ENCODE measurements around the gene PCDHGA9.
"Not testable (repeated sequence)": the region's sequence is repeated elsewhere in the genome, so short reads cannot be mapped to it uniquely, and the experiment has no call there.

Gene PCDHGA9

GRCh38 chr5:141431286-141431685, 28.7 kb downstream of the PCDHGA9 start:
- Histone ChIP-seq H3K9ac (ENCODE audit: low read length) (no peak overlapping the region), H3K27ac (ENCODE audit: low read depth, low read length) (no peak overlapping the region), H3K9me3 (ENCODE audit: insufficient read depth, low read length) (peaks cover 11% of the 10 kb centered on the region; the same call in 1 of the 2 replicates), H3K4me3 (ENCODE audit: insufficient read depth, low read length, poor library complexity, severe bottlenecking) (no peak overlapping the region), H3K27me3 (ENCODE audit: low read length) (no peaks in the 10 kb centered on the region), H2AFZ (ENCODE audit: low read depth, low read length, severe bottlenecking) (no peak overlapping the region), H3K36me3 (ENCODE audit: low read length) (no peaks in the 10 kb centered on the region; the same call in 1 of the 2 replicates), H3K79me2 (ENCODE audit: insufficient read depth, low read length) (no peaks in the 10 kb centered on the region), H4K20me1 (ENCODE audit: low read depth, low read length) (no peaks in the 10 kb centered on the region), H3K4me2 (ENCODE audit: low read depth, low read length, poor library complexity, severe bottlenecking) (no peak overlapping the region), H3F3A (ENCODE audit: insufficient read depth) (no peaks in the 10 kb centered on the region), H3K9me2 (replicated peaks; ENCODE audit: insufficient read depth, low read length) (no peaks in the 10 kb centered on the region)
- TF ChIP-seq EZH2phosphoT487 (conservative IDR thresholded peaks at IDR 0.05; ENCODE audit: low read length): no peak
- TF ChIP-seq CTCF (IDR thresholded peaks at IDR 0.05; ENCODE audit: insufficient read depth, low read length, poor library complexity, severe bottlenecking): no peak

GRCh38 chr5:141432308-141432707, 29.7 kb downstream of the PCDHGA9 start:
- not testable (repeated sequence) for H3K79me2 ChIP-seq (ENCODE audit: insufficient read depth, low read length); H3K4me2 ChIP-seq (ENCODE audit: low read depth, low read length, poor library complexity, severe bottlenecking); H2AFZ ChIP-seq (ENCODE audit: low read depth, low read length, severe bottlenecking); H3K36me3 ChIP-seq (ENCODE audit: low read length); H3K27ac ChIP-seq (ENCODE audit: low read depth, low read length); H3K27me3 ChIP-seq (ENCODE audit: low read length); H3F3A ChIP-seq (ENCODE audit: insufficient read depth); H3K9me3 ChIP-seq (ENCODE audit: insufficient read depth, low read length); H3K4me3 ChIP-seq (ENCODE audit: insufficient read depth, low read length, poor library complexity, severe bottlenecking); H3K9ac ChIP-seq (ENCODE audit: low read length); H3K9me2 ChIP-seq (replicated peaks; ENCODE audit: insufficient read depth, low read length); H4K20me1 ChIP-seq (ENCODE audit: low read depth, low read length)

- not testable (repeated sequence) for H3K9me2 ChIP-seq (replicated peaks; ENCODE audit: insufficient read depth, low read length); H3K36me3 ChIP-seq (ENCODE audit: low read length); H3K9me3 ChIP-seq (ENCODE audit: insufficient read depth, low read length); H3K79me2 ChIP-seq (ENCODE audit: insufficient read depth, low read length); H3K4me3 ChIP-seq (ENCODE audit: insufficient read depth, low read length, poor library complexity, severe bottlenecking); H3K27ac ChIP-seq (ENCODE audit: low read depth, low read length); H3K27me3 ChIP-seq (ENCODE audit: low read length); H4K20me1 ChIP-seq (ENCODE audit: low read depth, low read length); H3K9ac ChIP-seq (ENCODE audit: low read length); H3K4me2 ChIP-seq (ENCODE audit: low read depth, low read length, poor library complexity, severe bottlenecking); H3F3A ChIP-seq (ENCODE audit: insufficient read depth); H2AFZ ChIP-seq (ENCODE audit: low read depth, low read length, severe bottlenecking)
Observed at GRCh38 chr5:141432726-141433125, 30.1 kb downstream of the PCDHGA9 start.

GRCh38 chr5:141434006-141434405, 31.4 kb downstream of the PCDHGA9 start:
- H3K9me2 ChIP-seq (replicated peaks; ENCODE audit: insufficient read depth, low read length): no peaks in the 10 kb centered on the region
- H3K9me3 ChIP-seq (ENCODE audit: insufficient read depth, low read length): peaks cover 6% of the 10 kb centered on the region; the same call in 1 of the 2 replicates
- no peak overlapping the region for H3K4me2 ChIP-seq (ENCODE audit: low read depth, low read length, poor library complexity, severe bottlenecking)
- H3K27ac ChIP-seq (ENCODE audit: low read depth, low read length): no peak overlapping the region
- no peaks in the 10 kb centered on the region for H4K20me1 ChIP-seq (ENCODE audit: low read depth, low read length)
- H3K9ac ChIP-seq (ENCODE audit: low read length): no peak overlapping the region
- H2AFZ ChIP-seq (ENCODE audit: low read depth, low read length, severe bottlenecking): no peak overlapping the region
- no peak for TF ChIP-seq CTCF (IDR thresholded peaks at IDR 0.05; ENCODE audit: insufficient read depth, low read length, poor library complexity, severe bottlenecking)
- TF ChIP-seq EZH2phosphoT487 (conservative IDR thresholded peaks at IDR 0.05; ENCODE audit: low read length): no peak
- no peaks in the 10 kb centered on the region for H3F3A ChIP-seq (ENCODE audit: insufficient read depth)
- H3K36me3 ChIP-seq (ENCODE audit: low read length): no peaks in the 10 kb centered on the region; the same call in 1 of the 2 replicates
- H3K4me3 ChIP-seq (ENCODE audit: insufficient read depth, low read length, poor library complexity, severe bottlenecking): no peak overlapping the region
- H3K79me2 ChIP-seq (ENCODE audit: insufficient read depth, low read length): no peaks in the 10 kb centered on the region
- no peaks in the 10 kb centered on the region for H3K27me3 ChIP-seq (ENCODE audit: low read length)
